HG03558 (cell line): ENCODE data around the gene CDKN1B.

Source experiments
- ATAC-seq: cut with Tn5 transposase; IDR thresholded peaks from one replicate; pipeline ENCODE4 v1.9.1; 2021; ENCODE audit warnings: moderate number of reproducible peaks; ENCODE audit not compliant: unreplicated experiment; ENCODE audit errors: extremely low read depth

The CDKN1B gene

DNA sequence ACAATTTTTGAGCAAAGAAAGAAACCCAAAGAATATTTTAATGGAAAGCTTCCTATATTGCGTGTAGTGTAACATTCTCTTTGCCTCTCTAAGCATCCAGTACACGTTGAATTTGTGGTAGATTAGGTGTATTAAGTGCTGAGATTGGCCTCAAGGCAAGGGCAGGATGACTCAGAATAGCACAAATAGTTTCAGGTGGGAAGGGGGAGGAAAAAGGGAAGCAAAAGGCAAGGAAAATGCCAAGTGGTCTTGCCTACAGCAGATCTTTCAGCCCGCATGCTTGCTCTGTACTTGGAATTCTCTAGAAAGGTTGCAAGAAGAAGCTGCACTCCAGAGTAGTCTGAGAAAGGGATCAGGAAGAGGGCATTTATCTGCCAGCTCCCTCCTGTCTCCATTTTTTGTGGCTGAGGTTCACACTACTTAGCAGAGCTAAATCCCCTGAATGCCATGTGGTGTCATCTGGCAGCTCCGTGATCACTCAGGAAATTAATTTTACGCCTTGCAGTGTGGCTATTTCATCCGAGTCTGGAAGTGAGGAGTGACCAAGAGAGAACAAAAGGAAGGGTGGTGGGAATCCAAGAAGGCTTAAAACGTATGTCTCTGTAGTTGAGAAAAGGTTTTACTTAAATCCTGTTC, 28.5 kb downstream of the CDKN1B start:
- no peak for ATAC-seq

DNA sequence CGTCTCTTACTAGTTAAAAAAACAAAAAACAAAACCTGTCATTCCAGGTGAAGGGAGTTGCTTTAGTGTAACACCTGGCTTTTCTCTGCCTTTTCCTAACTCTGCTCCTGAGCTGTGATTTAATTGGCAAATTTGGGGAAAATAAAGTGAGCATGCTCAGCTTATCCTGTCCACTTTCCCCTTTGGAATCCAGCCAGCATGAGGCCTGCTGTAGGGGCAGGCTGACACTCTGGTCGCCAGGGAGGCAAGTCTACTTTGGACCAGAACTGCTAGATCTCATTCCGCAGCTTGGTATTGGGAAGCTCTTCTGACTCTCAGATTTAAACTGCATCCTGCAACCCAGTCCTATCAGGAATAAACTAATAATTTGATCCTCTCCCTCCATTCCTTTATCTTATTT, 30.1 kb downstream of the CDKN1B start:
- no peak for ATAC-seq

DNA sequence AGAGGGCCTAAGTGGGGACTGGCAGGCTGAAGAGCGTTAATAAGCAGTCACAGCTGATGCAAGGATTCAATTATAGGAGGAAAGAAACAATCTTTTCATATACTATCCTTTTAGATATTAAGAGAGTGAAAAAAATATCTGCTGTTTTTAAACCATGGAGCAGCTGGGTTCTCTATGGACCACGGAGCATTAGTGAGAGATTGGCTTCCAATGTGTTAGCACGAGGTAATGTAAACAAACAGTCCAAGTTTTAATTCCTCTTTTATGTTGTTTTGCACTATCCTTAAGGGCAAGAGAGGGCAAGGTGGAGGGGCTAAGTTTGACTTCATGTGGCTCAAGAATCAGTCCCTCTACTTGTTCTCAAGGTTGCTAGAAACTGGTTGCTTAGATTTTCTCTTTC, 30.9 kb downstream of the CDKN1B start:
- ATAC-seq: no peak

GRCh38 chr12:12749433-12749832, 32.3 kb downstream of the CDKN1B start:
- no peak for ATAC-seq

- ATAC-seq: no peak
Measured at GRCh38 chr12:12755923-12756322, 38.8 kb downstream of the CDKN1B start.

DNA sequence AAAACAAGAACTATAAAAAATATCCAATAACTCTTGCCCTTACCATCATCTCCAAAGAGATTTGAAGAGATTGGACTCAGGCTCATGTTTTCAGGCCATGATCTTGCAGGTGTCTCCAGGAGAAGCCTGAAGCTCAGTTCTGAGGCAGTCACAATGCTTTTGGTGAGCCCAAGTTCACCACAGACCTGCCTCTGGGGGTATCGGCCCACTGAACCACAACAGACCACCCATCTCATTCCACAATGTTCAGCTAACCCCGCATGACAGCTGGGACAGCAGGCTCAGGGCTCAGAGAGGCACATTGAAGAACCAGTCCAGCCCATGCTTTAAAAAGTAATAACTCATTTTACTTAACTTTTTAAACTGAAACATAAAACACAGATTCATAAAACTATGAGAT, 40.0 kb downstream of the CDKN1B start:
- no peak for ATAC-seq

DNA sequence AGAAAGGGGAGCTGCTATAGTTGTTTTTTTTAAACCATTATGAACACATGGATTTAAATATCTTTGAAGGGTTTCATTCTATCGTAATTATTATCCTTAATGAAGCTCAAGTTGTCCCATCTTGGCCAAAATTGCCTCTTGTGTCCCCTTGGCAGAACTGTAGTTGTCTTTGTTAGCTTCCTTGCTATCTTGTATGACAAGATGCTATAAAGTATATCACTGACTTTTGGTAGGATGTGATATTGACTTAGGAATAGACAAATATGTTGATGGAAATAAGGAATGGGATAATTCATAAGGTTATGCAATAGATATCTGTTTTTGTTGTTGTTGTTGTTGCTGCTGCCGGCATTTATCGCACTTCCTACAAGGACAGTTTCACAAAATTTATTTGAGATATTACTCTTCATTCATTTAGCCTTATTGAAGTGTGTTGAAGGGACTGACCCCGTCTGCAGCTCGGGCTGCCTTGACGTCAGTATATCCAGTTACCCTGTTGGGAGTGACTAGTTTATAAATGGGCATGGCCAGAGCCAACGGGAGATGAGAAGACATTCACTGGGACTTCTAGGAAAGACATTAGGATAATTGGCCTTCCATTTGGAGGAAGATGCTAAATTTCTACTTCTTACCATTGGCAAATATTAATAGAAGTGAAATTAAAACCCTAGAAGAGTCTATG, 42.2 kb downstream of the CDKN1B start:
- no peak for ATAC-seq

- ATAC-seq: no peak
Measured at GRCh38 chr12:12764824-12765223, 47.7 kb downstream of the CDKN1B start.

DNA sequence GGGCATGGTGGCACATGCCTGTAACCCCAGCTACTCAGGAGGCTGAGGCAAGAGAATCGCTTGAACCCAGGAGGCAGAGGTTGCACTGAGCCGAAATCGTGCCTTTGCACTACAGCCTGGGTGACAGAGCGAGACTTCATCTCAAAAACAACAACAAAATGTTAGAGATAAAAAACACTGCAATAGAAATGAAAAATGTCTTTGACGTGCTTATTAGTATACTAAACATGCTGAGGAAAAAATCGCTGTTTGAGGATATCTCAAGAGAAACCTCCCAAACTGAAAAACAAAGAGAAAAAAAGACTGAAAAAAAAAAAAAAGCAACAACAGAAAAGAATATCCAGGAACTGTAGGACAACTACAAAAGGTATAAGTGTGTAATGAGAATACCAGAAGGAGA, 53.1 kb downstream of the CDKN1B start:
- no peak for ATAC-seq
